HG03095 (cell line): ENCODE measurements around the gene KAT7.

Experiments
- ATAC-seq: cut with Tn5 transposase; IDR thresholded peaks from one replicate; pipeline ENCODE4 v1.9.1; 2021; ENCODE audit warnings: moderate library complexity; ENCODE audit not compliant: unreplicated experiment

Gene KAT7

GRCh38 chr17:49760296-49760695 is 28.2 kb upstream of the KAT7 start:
- ATAC-seq, result no peak

- no peak for ATAC-seq
Observed at GRCh38 chr17:49760932-49761558, 27.4 kb upstream of the KAT7 start.

DNA sequence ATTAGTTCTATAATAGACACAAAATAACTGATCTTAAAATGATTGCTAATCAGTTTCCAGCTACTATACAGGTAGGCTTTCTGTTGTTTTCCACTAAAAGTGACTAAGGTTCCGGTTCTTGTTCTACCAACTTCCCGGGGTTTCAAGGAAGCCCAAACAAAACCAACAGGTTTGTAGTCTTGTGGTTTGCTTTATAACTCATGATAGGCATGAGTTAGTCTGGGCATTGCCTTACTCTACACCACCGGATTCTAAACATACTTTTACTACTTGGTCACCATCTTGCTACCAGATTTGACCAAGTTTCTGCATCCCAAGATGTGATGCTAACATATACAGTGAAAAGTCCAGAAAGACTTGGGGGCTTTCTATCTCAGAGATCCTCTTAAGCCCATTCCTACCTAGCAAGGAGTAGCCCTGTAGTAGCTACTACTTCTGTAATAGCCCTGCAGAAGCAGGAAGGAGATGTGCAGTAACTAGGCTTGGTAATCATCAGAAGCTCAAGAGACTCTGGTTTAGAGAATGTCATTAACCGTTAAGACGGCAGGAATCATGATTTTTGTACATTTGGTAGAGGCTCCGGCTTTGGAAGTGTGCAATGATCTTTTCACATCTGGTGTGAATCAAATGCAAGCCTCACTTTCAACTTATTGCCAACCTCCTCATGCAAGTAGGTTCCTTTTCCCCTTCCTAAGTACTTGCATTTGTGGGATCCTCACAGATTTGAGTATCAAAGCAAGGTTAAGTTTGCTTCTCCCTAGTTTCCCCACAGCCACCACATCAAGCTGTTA is 26.1 kb upstream of the KAT7 start:
- ATAC-seq, result no peak

GRCh38 chr17:49763735-49764558 is 24.5 kb upstream of the KAT7 start, which contains the start of gene FAM117A:
FAM117A (minus strand) TSS chr17:49764131; CDS start chr17:49764087, 44 bp downstream.
- ATAC-seq, result peak; percentile 84

DNA sequence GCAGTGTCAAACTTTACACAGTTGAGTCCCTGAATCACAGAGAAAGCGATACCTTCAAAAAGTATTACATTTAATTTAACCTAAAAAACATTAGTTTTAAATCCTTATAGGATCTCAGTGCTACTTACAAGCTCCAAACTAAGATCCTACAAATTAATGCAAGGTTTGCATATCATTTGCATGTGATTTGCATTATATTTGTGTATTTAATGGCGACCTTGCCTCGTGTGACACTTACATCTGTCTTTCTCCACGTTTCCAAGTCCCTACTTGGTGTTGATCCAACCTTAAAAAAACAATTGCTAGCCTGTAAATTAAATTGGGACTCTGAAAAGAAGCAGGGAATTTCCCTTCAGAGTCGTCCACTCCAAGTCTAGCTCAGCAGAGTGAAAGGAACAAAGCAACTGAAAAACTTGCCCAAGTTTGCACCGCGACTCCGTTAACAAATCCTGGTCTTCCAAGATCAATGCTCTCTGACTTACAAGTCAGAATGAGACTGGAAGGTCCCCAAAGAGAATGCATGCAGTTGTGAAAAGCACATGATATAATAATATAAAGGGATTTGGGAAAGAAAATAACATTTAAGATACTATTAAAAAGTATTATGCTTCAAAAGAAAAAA is 23.8 kb upstream of the KAT7 start:
- ATAC-seq, result no peak

- ATAC-seq, result no peak
Observed at GRCh38 chr17:49766918-49767530, 21.5 kb upstream of the KAT7 start.

DNA sequence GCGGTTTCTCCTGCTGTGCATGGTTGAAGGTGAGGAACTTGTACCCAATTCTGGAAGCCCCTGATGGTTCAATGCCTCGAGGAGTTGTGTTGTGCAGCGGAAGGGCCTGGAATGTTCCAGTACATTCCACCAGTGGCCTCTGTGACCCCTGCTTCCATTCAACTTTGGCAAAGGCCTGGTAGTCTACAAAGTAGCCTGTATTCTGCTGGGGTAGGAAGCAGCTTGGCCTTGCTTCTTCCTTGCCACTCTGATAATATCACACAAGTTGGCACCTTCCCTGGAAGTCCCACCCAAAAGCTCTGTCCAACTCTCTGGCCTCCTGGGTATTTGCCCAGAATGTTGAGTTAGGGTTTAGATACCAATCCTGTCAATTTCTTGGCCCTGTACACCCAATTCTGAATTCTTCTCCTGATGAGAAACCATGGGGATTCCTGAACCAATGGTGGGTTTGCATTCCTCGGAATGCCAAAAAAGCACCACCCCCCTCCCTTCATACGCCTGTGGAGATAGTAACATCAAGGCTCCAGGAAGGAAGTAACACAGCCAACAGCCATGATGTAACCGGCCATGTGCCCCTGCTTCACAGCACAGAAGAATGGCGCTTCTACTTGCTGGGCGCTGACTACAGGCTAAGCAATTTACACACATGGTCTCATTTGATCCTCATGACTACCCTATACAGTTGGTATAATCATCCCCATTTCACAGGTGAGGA is 12.8 kb upstream of the KAT7 start:
- ATAC-seq, result no peak

GRCh38 chr17:49776551-49777300 is 11.8 kb upstream of the KAT7 start:
- ATAC-seq, result no peak

DNA sequence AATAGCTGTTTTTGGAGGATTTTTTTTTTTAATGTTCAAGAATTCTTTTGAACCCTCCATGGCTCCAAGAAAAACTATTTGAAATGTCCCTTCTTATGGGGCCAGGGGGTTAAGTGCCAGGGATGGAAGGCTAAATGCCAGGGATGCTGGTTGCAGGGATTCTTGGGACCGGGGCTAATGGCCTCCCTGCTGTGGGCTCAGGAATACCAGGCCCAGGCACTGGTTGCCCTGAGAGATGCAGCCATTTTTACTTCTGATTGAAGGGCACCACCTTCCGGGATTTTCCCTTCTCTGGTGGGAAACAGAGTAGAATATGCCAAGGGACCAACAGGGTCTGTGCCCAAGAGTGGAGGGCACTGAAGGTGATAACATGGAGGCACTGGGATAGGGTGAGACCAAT is 10.9 kb upstream of the KAT7 start:
- ATAC-seq, result no peak

DNA sequence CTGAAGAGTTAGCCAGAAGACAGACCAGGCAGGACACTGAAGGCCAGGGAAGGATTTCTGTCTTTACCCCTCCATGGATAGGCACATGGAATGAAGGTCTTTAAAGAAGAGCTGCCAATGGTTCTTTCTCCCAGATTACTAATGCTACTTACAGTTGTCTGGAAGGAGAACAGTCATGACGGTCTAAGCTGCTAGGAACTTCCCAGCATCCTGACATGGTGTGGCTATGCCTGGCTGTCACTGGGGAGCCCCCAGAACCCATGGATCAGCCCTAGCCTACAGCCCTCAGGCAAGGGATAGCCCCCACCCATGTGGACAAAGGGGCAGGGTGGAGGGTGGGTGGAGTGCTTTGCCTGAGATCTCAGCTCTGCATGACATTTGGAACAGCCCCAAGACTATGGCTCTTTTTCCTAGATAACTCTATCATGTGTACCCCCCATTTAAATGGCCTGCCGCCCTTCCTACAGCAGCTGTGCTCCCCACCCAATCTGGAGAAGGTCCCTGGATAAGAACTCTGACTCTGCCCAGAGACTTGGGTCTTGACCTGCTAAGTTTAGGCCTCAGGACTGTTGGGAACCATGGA is 9.2 kb upstream of the KAT7 start:
- no peak for ATAC-seq

DNA sequence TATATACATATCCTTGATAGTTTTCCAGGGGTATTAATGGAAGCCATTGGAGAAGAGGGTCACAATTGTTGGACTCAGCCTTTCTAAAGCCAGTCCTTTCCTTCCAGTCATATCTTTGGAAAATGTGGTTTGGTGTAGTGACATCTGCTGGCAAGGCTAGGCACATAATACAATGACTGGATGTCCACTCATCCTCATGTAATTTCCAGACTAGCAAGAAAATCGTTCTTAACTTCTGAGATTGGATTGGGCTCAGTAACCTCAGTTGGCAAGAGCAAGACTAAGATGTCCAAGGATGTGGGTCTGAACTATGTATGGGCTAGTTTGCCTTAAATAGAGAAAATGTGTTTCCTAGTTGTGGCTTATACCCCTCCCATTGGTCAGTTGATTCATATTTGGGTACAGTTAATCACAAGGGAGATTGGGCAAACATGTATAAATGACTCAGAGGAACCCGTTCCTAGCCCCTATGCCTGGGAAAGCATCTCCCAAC is 8.7 kb upstream of the KAT7 start:
- no peak for ATAC-seq

DNA sequence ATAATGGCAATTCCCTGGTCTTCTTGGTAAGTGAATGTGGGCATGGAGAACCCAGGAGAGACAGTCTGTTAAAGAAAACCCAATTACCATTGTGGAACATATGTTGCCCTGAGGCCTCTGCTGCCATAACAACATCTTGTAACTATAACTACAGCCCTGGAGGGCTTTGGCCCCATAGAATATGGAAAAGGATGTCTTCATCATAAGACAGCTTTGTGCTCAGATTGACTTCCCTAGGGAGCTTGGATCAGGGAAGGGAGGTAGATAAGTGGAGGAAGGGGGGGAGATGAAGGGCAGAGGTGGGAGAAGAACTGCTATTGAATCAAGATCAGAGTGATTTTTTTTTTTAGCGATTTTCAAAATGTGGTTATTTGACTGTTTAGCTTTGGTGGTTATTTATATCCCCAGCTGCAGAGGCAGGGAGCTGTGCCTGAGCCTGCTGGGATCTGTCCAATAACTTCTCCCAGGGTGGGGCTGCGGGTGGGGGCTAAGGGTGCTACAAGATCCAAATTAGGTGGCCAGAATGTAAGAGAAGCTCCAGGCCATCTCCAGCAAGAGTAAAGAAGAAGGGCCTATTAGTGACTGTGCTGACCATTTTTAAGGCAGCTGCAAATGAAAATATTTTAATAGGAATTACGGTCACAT is 5.3 kb upstream of the KAT7 start:
- ATAC-seq, result no peak

DNA sequence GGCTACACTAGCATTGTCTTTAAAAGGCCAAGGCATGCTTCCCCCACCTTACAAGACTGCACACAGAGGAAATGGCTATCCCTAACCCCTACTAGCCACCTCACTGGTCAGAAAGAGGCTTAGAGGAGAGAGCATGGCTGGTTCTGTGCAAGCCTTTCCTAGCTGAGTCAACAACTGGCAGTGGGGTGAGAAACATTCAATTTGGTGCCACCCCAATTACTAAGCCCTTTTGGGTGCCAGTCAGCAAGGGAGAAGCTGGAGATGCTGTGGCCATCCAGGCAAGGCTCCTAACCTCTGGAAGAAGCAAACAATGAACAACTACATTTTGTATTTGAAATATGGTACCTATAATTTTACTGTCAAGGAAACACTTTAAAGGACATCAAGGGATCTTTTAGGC is 4.7 kb upstream of the KAT7 start:
- ATAC-seq, result no peak

GRCh38 chr17:49784636-49785035 is 3.8 kb upstream of the KAT7 start:
- ATAC-seq, result no peak

DNA sequence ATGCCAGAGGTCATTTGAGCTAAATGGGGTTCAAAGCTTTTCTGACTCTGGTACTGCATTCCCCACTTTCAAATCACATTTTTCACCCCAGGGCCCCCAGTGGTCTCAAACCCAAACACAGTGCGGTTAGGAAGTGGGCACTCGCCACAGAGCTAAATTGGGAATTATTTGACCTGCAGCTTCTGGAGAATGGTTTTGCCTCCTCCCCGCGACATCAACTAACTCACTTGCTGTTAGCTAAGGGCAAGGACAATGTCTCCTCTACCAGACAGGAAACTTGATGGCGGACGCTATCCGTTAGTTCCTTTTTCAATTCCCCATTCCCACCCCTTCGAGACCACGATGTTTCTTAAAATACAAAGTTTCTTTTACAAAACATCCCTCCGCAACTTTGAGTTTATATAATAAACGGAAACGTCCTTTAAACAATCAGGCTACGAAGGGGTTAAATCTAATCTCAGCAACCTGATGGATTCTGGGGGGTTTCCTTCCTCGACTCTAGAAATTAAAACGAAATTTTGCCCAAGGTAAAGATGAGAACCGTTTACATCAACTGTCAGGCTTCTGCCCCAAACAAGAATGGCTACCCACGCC is 500 bp upstream of the KAT7 start:
- no peak for ATAC-seq

DNA sequence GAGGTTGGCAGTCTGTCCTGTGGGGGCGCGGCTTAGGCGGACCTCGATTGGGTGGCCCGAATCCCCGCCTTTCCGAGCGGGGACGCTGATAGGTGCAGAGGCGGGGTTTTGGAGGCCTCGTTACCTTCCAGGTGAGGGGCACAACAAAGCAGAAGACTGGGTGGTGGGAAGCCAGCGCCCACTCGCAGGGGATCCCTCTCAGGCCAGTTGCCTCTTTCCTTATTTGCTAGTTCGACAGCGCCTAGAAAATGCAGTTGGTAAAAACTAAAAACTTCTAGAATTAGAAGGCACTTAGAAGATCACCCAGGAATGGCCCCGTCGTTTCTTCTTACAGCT is 730 bp downstream of the KAT7 start:
- ATAC-seq, result no peak

DNA sequence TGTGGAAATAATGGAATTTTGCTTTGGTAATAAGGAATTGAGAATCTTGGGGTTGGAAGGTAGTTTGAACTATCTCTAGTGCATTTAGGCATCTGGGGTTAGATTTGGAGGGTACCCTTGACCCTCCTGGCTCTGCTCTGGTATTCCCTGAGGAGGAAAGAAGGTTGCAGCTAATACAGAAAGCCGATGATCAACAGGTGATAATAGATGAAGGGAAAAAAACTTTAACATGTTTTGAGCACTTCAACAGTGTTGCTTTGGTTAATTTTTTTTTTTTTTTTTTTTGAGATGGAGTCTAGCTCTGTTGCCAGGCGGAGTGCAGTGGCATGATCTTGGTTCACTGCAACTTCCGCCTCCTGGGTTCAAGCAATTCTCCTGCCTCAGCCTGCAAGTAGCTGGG is 4.8 kb downstream of the KAT7 start:
- ATAC-seq, result no peak

GRCh38 chr17:49795372-49795771 is 6.9 kb downstream of the KAT7 start:
- ATAC-seq, result no peak
